CD4-positive, alpha-beta T cell (primary cell): ENCODE measurements around the gene EPHA1. TPM values are rescaled to one million over a fixed set of nuclear protein-coding genes. Genes with fewer than 3 reads are reported as not detected.

Experiments
- ATAC-seq: fragments of 200-7000 bp; cut with Tn5 transposase; one replicate; pipeline ENCODE4 v1.10.0; 2022; ENCODE audit warnings: mild to moderate bottlenecking; ENCODE audit not compliant: poor library complexity
- CTCF ChIA-PET: fragments of 350-600 bp; sonication (Branson Sonifier 250); formaldehyde crosslinking; loops from one replicate; lab custom pipeline; 2021; ENCODE audit warnings: antibody characterized with exemption, inconsistent platforms; lab: Charles Lee
- POLR2A ChIA-PET: fragments of 350-600 bp; sonication (Branson Sonifier 250); formaldehyde crosslinking; loops from one replicate; lab custom pipeline; 2021; ENCODE audit warnings: antibody characterized with exemption, inconsistent platforms; lab: Charles Lee
- DNase-seq, 14 experiments: peaks; one replicate each; pipeline ENCODE4 v3.0.0-alpha.2; 2013 to 2020; ENCODE audit warnings: mixed read lengths in 2 of 14
- H3K27ac ChIP-seq, 2 donors: one replicate each; pipeline versions ENCODE4 v1.5.1 to v1.7.0; 2013; ENCODE audit warnings: low read length in 2 of 2, low read depth in 1 of 2, mild to moderate bottlenecking in 1 of 2
- H3K27me3 ChIP-seq, 2 experiments: 1 replicate in 1 of 2; 2 replicates in 1 of 2; pipeline versions ENCODE4 v1.6.1 to v1.7.0; 2013; ENCODE audit warnings: low read length in 2 of 2, control low read depth in 1 of 2, mild to moderate bottlenecking in 1 of 2, moderate library complexity in 1 of 2; ENCODE audit not compliant: insufficient read depth in 2 of 2, control insufficient read depth in 1 of 2
- H3K36me3 ChIP-seq: one replicate; pipeline ENCODE4 v1.6.1; 2013; ENCODE audit warnings: low read length, control low read depth; ENCODE audit not compliant: insufficient read depth
- H3K4me1 ChIP-seq: one replicate; pipeline ENCODE4 v1.6.1; 2013; ENCODE audit warnings: low read length, control low read depth; ENCODE audit not compliant: insufficient read depth
- H3K4me3 ChIP-seq: one replicate; pipeline ENCODE4 v1.5.1; 2013; ENCODE audit warnings: mild to moderate bottlenecking, low read length, moderate library complexity
- H3K9me3 ChIP-seq, 2 experiments: 1 replicate in 1 of 2; 2 replicates in 1 of 2; pipeline versions ENCODE4 v1.6.1 to v1.7.0; 2013; ENCODE audit warnings: low read length in 2 of 2, mild to moderate bottlenecking in 2 of 2, control low read depth in 1 of 2, moderate library complexity in 1 of 2; ENCODE audit not compliant: control insufficient read depth in 1 of 2, insufficient read depth in 1 of 2
- H3K27ac Mint-ChIP-seq: one replicate; pipeline ENCODE4 v1.8.0; 2020; ENCODE audit warnings: mixed read lengths
- H3K27me3 Mint-ChIP-seq: one replicate; pipeline ENCODE4 v1.8.0; 2021; ENCODE audit warnings: mixed read lengths
- H3K36me3 Mint-ChIP-seq: one replicate; pipeline ENCODE4 v1.8.0; 2021; ENCODE audit warnings: low read depth, mixed read lengths
- H3K4me1 Mint-ChIP-seq: one replicate; pipeline ENCODE4 v1.8.0; 2021; ENCODE audit warnings: low read depth, mixed read lengths
- H3K4me3 Mint-ChIP-seq: one replicate; pipeline ENCODE4 v1.8.0; 2020; ENCODE audit warnings: mild to moderate bottlenecking, mixed read lengths
- H3K9me3 Mint-ChIP-seq: one replicate; pipeline ENCODE4 v1.8.0; 2020; ENCODE audit warnings: mixed read lengths
- CTCF ChIP-seq: fragments of 200-600 bp; IDR thresholded peaks from one replicate; pipeline ENCODE4 v1.8.0; 2022; ENCODE audit warnings: antibody characterized with exemption, mild to moderate bottlenecking
- intact Hi-C, 2 experiments: fragments of 100-400 bp; cut with DNase I in 1 of 2; cut with micrococcal nuclease in 1 of 2; formaldehyde crosslinking; loops; one replicate each; pipeline versions ENCODE4 v1.15.1 to v1.9.0; 2023 to 2025; cut with DNase I, micrococcal nuclease
- total RNA-seq, 174 experiments: library from RNA in 2 of 174; stranded (reverse) in 2 of 174; gene quantifications; one replicate each; pipeline ENCODE4 v1.2.3 and lab custom pipeline; 2021 to 2026

Gene EPHA1
- total RNA-seq, 2 experiments from 2014 or later: 16.0 to 19.0 TPM

- H3K36me3 Mint-ChIP-seq: peaks cover 30% of the 10 kb centered on the region
- no peaks in the 10 kb centered on the region for H3K36me3 ChIP-seq
- H3K27ac Mint-ChIP-seq: no peak overlapping the region
- H3K4me1 ChIP-seq: peaks cover 14% of the 10 kb centered on the region
- H3K27me3 Mint-ChIP-seq: no peaks in the 10 kb centered on the region
- peaks cover 25% of the 10 kb centered on the region for H3K4me1 Mint-ChIP-seq
- no peaks in the 10 kb centered on the region for H3K9me3 ChIP-seq
- H3K27me3 ChIP-seq: no peaks in the 10 kb centered on the region
- ATAC-seq (no peak), DNase-seq (no peak)
- H3K27ac ChIP-seq: no peak overlapping the region
- no peak overlapping the region for H3K4me3 Mint-ChIP-seq
- no peaks in the 10 kb centered on the region for H3K9me3 Mint-ChIP-seq
- CTCF ChIA-PET: no interaction called here
- POLR2A ChIA-PET: no interaction called here
- intact Hi-C loops: no loop called here
- no peak for TF ChIP-seq CTCF
- H3K4me3 ChIP-seq: no peak overlapping the region
These were observed 27.8 kb upstream of the EPHA1 start for GRCh38 chr7:143436325-143436946.

GRCh38 chr7:143435266-143435665, 26.6 kb upstream of the EPHA1 start:
- no peak for TF ChIP-seq CTCF
- Histone ChIP-seq H3K36me3 (no peaks in the 10 kb centered on the region), H3K27me3 (no peaks in the 10 kb centered on the region), H3K27ac (no peak overlapping the region), H3K4me3 (no peak overlapping the region), H3K9me3 (no peaks in the 10 kb centered on the region), H3K4me1 (peaks cover 14% of the 10 kb centered on the region)
- DNase-seq (no peak), ATAC-seq (no peak)
- Mint-ChIP-seq H3K9me3 (no peaks in the 10 kb centered on the region), H3K27me3 (no peaks in the 10 kb centered on the region), H3K36me3 (peaks cover 30% of the 10 kb centered on the region), H3K27ac (no peak overlapping the region), H3K4me1 (peaks cover 25% of the 10 kb centered on the region), H3K4me3 (no peak overlapping the region)
- intact Hi-C loops: no loop called here
- CTCF ChIA-PET: no interaction called here
- POLR2A ChIA-PET: no interaction called here

- Histone ChIP-seq H3K27me3 (no peaks in the 10 kb centered on the region), H3K36me3 (no peaks in the 10 kb centered on the region), H3K4me3 (no peak overlapping the region), H3K27ac (no peak overlapping the region), H3K4me1 (peaks cover 14% of the 10 kb centered on the region), H3K9me3 (no peaks in the 10 kb centered on the region)
- Mint-ChIP-seq H3K36me3 (peaks cover 30% of the 10 kb centered on the region), H3K27ac (no peak overlapping the region), H3K4me1 (peaks cover 25% of the 10 kb centered on the region), H3K9me3 (no peaks in the 10 kb centered on the region), H3K27me3 (no peaks in the 10 kb centered on the region), H3K4me3 (no peak overlapping the region)
- CTCF ChIA-PET: no interaction called here
- no peak for TF ChIP-seq CTCF
- intact Hi-C loops: no loop called here
- POLR2A ChIA-PET: no interaction called here
- DNase-seq (no peak), ATAC-seq (no peak)
These were observed 26.0 kb upstream of the EPHA1 start for GRCh38 chr7:143434660-143435059.
